ENCODE results near the gene HEATR1.

The HEATR1 gene

DNA sequence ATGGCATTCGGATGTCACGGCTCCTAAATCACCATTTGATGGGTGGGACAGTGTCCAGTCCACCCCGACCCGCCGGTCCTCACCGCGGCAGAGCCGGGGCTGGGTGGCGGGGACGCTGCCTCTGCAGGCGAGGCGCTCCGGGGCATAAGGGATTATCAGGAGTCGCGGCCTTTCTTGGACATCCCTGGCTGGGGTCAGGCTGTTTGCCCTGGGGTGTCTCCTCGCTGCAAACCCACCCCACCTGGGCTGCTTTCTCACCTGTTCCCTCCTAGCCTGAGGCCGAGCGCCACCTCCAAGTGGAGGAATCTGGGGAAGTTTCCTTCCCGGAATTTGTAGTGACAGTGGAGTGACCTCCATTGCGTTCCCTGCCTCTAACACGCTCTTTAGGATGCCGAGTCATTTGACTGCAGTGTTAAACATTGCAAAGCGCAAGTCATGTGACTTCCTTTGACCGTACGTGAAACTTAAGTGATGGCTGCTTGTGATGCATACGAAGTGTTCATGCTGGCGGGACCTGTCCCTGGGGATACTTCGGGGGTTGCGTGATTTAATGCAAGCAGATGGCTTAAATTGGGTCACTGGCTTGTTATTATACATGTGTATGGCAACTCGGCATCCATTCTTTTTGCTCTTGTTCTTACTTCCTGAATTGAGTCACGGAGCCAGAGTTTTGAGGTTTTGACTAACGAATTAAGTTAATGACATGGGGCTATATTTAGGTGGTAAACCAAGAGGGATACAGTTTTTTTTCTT lies 80.0 kb downstream of the HEATR1 start (continued):
- TF ChIP-seq ZBTB8A (tag by site-specific recombination; IDR thresholded peaks at IDR 0.05) (peak; percentile 5; the same call in 1 of the 2 replicates), ZNF2 (tag by site-specific recombination; IDR thresholded peaks at IDR 0.05) (peak; percentile 50; the same call in 1 of the 2 replicates), HOXD13 (CRISPR knock-in tag; IDR thresholded peaks at IDR 0.05; ENCODE audit: borderline replicate concordance) (no peak), IKZF3 (tag by site-specific recombination; IDR thresholded peaks at IDR 0.05) (peak; percentile 85), ELK4 (IDR thresholded peaks at IDR 0.05; ENCODE audit: borderline replicate concordance, low read depth, low read length) (no peak), ZNF292 (tag by site-specific recombination; IDR thresholded peaks at IDR 0.05; ENCODE audit: borderline replicate concordance, low read depth) (no peak), ZBTB17 (tag by site-specific recombination; IDR thresholded peaks at IDR 0.05) (peak; percentile 90), ZNF280C (tag by site-specific recombination; IDR thresholded peaks at IDR 0.05) (no peak), ZNF18 (tag by site-specific recombination; IDR thresholded peaks at IDR 0.05) (peak; percentile 59; the same call in 1 of the 2 replicates), ZSCAN23 (tag by site-specific recombination; IDR thresholded peaks at IDR 0.05) (peak; percentile 8; the same call in 1 of the 2 replicates), ZNF660 (tag by site-specific recombination; IDR thresholded peaks at IDR 0.05) (peak; percentile 75), SP2 (tag by site-specific recombination; IDR thresholded peaks at IDR 0.05) (peak; percentile 24; the same call in 1 of the 2 replicates)
- TF ChIP-seq, protein P1, sequence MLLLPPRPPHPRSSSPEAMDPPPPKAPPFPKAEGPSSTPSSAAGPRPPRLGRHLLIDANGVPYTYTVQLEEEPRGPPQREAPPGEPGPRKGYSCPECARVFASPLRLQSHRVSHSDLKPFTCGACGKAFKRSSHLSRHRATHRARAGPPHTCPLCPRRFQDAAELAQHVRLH (tag by site-specific recombination; IDR thresholded peaks at IDR 0.05), result 0 out of 2 replicates have a peak, but pooled peaks have one; percentile 25
- TF ChIP-seq, protein P2, sequence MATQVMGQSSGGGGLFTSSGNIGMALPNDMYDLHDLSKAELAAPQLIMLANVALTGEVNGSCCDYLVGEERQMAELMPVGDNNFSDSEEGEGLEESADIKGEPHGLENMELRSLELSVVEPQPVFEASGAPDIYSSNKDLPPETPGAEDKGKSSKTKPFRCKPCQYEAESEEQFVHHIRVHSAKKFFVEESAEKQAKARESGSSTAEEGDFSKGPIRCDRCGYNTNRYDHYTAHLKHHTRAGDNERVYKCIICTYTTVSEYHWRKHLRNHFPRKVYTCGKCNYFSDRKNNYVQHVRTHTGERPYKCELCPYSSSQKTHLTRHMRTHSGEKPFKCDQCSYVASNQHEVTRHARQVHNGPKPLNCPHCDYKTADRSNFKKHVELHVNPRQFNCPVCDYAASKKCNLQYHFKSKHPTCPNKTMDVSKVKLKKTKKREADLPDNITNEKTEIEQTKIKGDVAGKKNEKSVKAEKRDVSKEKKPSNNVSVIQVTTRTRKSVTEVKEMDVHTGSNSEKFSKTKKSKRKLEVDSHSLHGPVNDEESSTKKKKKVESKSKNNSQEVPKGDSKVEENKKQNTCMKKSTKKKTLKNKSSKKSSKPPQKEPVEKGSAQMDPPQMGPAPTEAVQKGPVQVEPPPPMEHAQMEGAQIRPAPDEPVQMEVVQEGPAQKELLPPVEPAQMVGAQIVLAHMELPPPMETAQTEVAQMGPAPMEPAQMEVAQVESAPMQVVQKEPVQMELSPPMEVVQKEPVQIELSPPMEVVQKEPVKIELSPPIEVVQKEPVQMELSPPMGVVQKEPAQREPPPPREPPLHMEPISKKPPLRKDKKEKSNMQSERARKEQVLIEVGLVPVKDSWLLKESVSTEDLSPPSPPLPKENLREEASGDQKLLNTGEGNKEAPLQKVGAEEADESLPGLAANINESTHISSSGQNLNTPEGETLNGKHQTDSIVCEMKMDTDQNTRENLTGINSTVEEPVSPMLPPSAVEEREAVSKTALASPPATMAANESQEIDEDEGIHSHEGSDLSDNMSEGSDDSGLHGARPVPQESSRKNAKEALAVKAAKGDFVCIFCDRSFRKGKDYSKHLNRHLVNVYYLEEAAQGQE (tag by site-specific recombination; IDR thresholded peaks at IDR 0.05), result peak; percentile 11; the same call in 1 of the 2 replicates
- TF ChIP-seq, protein P3, sequence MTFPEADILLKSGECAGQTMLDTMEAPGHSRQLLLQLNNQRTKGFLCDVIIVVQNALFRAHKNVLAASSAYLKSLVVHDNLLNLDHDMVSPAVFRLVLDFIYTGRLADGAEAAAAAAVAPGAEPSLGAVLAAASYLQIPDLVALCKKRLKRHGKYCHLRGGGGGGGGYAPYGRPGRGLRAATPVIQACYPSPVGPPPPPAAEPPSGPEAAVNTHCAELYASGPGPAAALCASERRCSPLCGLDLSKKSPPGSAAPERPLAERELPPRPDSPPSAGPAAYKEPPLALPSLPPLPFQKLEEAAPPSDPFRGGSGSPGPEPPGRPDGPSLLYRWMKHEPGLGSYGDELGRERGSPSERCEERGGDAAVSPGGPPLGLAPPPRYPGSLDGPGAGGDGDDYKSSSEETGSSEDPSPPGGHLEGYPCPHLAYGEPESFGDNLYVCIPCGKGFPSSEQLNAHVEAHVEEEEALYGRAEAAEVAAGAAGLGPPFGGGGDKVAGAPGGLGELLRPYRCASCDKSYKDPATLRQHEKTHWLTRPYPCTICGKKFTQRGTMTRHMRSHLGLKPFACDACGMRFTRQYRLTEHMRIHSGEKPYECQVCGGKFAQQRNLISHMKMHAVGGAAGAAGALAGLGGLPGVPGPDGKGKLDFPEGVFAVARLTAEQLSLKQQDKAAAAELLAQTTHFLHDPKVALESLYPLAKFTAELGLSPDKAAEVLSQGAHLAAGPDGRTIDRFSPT (tag by site-specific recombination; IDR thresholded peaks at IDR 0.05), result no peak
- TF ChIP-seq, protein P4, sequence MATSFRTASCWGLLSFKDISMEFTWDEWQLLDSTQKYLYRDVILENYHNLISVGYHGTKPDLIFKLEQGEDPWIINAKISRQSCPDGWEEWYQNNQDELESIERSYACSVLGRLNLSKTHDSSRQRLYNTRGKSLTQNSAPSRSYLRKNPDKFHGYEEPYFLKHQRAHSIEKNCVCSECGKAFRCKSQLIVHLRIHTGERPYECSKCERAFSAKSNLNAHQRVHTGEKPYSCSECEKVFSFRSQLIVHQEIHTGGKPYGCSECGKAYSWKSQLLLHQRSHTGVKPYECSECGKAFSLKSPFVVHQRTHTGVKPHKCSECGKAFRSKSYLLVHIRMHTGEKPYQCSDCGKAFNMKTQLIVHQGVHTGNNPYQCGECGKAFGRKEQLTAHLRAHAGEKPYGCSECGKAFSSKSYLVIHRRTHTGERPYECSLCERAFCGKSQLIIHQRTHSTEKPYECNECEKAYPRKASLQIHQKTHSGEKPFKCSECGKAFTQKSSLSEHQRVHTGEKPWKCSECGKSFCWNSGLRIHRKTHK (tag by site-specific recombination; IDR thresholded peaks at IDR 0.05), result no peak
- TF ChIP-seq, protein P5, sequence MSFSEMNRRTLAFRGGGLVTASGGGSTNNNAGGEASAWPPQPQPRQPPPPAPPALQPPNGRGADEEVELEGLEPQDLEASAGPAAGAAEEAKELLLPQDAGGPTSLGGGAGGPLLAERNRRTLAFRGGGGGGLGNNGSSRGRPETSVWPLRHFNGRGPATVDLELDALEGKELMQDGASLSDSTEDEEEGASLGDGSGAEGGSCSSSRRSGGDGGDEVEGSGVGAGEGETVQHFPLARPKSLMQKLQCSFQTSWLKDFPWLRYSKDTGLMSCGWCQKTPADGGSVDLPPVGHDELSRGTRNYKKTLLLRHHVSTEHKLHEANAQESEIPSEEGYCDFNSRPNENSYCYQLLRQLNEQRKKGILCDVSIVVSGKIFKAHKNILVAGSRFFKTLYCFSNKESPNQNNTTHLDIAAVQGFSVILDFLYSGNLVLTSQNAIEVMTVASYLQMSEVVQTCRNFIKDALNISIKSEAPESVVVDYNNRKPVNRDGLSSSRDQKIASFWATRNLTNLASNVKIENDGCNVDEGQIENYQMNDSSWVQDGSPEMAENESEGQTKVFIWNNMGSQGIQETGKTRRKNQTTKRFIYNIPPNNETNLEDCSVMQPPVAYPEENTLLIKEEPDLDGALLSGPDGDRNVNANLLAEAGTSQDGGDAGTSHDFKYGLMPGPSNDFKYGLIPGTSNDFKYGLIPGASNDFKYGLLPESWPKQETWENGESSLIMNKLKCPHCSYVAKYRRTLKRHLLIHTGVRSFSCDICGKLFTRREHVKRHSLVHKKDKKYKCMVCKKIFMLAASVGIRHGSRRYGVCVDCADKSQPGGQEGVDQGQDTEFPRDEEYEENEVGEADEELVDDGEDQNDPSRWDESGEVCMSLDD (tag by site-specific recombination; IDR thresholded peaks at IDR 0.05), result 0 out of 2 replicates have a peak, but pooled peaks have one; percentile 35

Data from HEK293 (cell line).